NB4 (cell line): ENCODE data around the gene NAA80.

Source experiments
- POLR2A ChIP-seq: IDR thresholded peaks from 2 replicates; pipeline ENCODE4 v1.6.1; 2011; ENCODE audit warnings: mild to moderate bottlenecking; ENCODE audit not compliant: insufficient read length; ENCODE audit errors: extremely low read depth
- TF ChIP-seq, protein P1 (sequence below): IDR thresholded peaks from one replicate; pipeline ENCODE4 v1.5.1; 2012; ENCODE audit warnings: low read depth, low read length

DNA sequence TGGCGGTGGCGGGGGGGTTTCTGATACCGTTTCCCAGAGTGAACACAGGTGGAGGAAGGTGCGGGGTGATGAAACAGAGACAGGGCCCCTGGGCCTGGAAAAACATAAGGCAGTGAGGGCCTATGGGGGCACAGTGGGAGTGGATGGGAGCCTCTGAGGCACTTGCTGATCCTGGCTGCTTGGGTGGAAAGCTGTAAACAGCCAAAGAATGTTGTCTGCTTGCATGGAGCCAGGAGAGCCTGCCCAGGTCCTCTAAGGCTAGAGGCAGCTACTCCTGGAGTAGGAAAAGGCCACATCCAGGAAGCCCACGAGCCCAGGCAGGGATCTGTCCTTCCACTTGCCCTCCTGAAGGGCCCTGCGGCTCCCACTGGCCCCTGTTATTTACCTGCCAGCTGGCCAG lies 33.2 kb downstream of the NAA80 start:
- TF ChIP-seq POLR2A, result no peak
- TF ChIP-seq, protein P1, sequence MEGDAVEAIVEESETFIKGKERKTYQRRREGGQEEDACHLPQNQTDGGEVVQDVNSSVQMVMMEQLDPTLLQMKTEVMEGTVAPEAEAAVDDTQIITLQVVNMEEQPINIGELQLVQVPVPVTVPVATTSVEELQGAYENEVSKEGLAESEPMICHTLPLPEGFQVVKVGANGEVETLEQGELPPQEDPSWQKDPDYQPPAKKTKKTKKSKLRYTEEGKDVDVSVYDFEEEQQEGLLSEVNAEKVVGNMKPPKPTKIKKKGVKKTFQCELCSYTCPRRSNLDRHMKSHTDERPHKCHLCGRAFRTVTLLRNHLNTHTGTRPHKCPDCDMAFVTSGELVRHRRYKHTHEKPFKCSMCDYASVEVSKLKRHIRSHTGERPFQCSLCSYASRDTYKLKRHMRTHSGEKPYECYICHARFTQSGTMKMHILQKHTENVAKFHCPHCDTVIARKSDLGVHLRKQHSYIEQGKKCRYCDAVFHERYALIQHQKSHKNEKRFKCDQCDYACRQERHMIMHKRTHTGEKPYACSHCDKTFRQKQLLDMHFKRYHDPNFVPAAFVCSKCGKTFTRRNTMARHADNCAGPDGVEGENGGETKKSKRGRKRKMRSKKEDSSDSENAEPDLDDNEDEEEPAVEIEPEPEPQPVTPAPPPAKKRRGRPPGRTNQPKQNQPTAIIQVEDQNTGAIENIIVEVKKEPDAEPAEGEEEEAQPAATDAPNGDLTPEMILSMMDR, result no peak
